Type B pancreatic cell (in vitro differentiated cells): ENCODE results near the gene MACROH2A2. TPM values are rescaled to one million over a fixed set of nuclear protein-coding genes. Genes with fewer than 3 reads are reported as not detected.

Source experiments
- DNase-seq: peaks from one replicate; pipeline ENCODE4 v3.0.0; 2021; ENCODE audit warnings: mixed read lengths; ENCODE audit not compliant: unreplicated experiment; ENCODE audit errors: extremely low spot score
- H3K27ac Mint-ChIP-seq: 2 replicates; pipeline ENCODE4 v1.8.0; 2021; ENCODE audit warnings: mild to moderate bottlenecking, mixed read lengths
- H3K27me3 Mint-ChIP-seq: 2 replicates; pipeline ENCODE4 v1.8.0; 2021; ENCODE audit warnings: mixed read lengths
- H3K36me3 Mint-ChIP-seq: 2 replicates; pipeline ENCODE4 v1.8.0; 2021; ENCODE audit warnings: mixed read lengths
- H3K4me1 Mint-ChIP-seq: one replicate; pipeline ENCODE4 v1.8.0; 2021; ENCODE audit warnings: mixed read lengths; ENCODE audit not compliant: unreplicated experiment
- H3K4me3 Mint-ChIP-seq: 2 replicates; pipeline ENCODE4 v1.8.0; 2021; ENCODE audit warnings: mild to moderate bottlenecking, mixed read lengths
- H3K9me3 Mint-ChIP-seq: 2 replicates; pipeline ENCODE4 v1.8.0; 2021; ENCODE audit warnings: mixed read lengths
- CTCF ChIP-seq: fragments of 200-600 bp; sonication (generic); conservative IDR thresholded peaks from 2 replicates; pipeline ENCODE4 v1.5.0; 2021; ENCODE audit warnings: antibody characterized with exemption, mild to moderate bottlenecking
- total RNA-seq: library from RNA; stranded (reverse); gene quantifications from 2 replicates; pipeline ENCODE4 v1.2.1, GENCODE V29; 2021; ENCODE audit warnings: low replicate concordance

The MACROH2A2 gene
- total RNA-seq, 1 donor from 2014 or later, result 117 TPM

- peak overlapping the region; percentile 84 for H3K4me3 Mint-ChIP-seq
- H3K27ac Mint-ChIP-seq, result peak overlapping the region; percentile 67
Measured at GRCh38 chr10:70145166-70145665, 92.6 kb downstream of the MACROH2A2 start.

GRCh38 chr10:70145666-70146488 is 93.2 kb downstream of the MACROH2A2 start:
- no peaks in the 10 kb centered on the region for H3K9me3 Mint-ChIP-seq
- H3K4me1 Mint-ChIP-seq, result peaks cover 14% of the 10 kb centered on the region
- peak; percentile 77 for TF ChIP-seq CTCF
- peaks cover 7% of the 10 kb centered on the region for H3K36me3 Mint-ChIP-seq
- DNase-seq, result no peak
- H3K27me3 Mint-ChIP-seq, result no peaks in the 10 kb centered on the region
- H3K4me3 Mint-ChIP-seq, result peak overlapping the region; percentile 90
- peak overlapping the region; percentile 98 for H3K27ac Mint-ChIP-seq

More at GRCh38 chr10:70145166-70145665, 92.6 kb downstream of the MACROH2A2 start:
- Mint-ChIP-seq H3K36me3 (peaks cover 3% of the 10 kb centered on the region), H3K4me1 (peaks cover 16% of the 10 kb centered on the region), H3K27me3 (no peaks in the 10 kb centered on the region), H3K9me3 (no peaks in the 10 kb centered on the region)
- TF ChIP-seq CTCF, result no peak
- no peak for DNase-seq

GRCh38 chr10:70146489-70147258 is 94.0 kb downstream of the MACROH2A2 start, which contains the start of gene TYSND1:
TYSND1 (minus strand) TSS chr10:70146700; CDS start chr10:70146586, 114 bp downstream.
- H3K9me3 Mint-ChIP-seq, result no peaks in the 10 kb centered on the region
- peak; percentile 75 for TF ChIP-seq CTCF
- H3K27me3 Mint-ChIP-seq, result no peaks in the 10 kb centered on the region
- peaks cover 8% of the 10 kb centered on the region for H3K36me3 Mint-ChIP-seq
- peak; percentile 97 for DNase-seq
- peaks cover 14% of the 10 kb centered on the region for H3K4me1 Mint-ChIP-seq
- H3K4me3 Mint-ChIP-seq, result peak within 1 kb of the TSS; percentile 90
- H3K27ac Mint-ChIP-seq, result peak within 1 kb of the TSS; percentile 98

- Mint-ChIP-seq H3K27me3 (no peaks in the 10 kb centered on the region), H3K4me3 (peak overlapping the region; percentile 88), H3K27ac (peak overlapping the region; percentile 98), H3K36me3 (peaks cover 8% of the 10 kb centered on the region), H3K4me1 (peaks cover 11% of the 10 kb centered on the region), H3K9me3 (no peaks in the 10 kb centered on the region)
- peak; percentile 35 for TF ChIP-seq CTCF
- DNase-seq, result no peak
Measured at GRCh38 chr10:70147259-70147625, 94.6 kb downstream of the MACROH2A2 start.

- no peaks in the 10 kb centered on the region for H3K27me3 Mint-ChIP-seq
- no peak for DNase-seq
- H3K27ac Mint-ChIP-seq, result peak overlapping the region; percentile 36
- peaks cover 5% of the 10 kb centered on the region for H3K4me1 Mint-ChIP-seq
- peaks cover 9% of the 10 kb centered on the region for H3K36me3 Mint-ChIP-seq
- TF ChIP-seq CTCF, result no peak
- H3K4me3 Mint-ChIP-seq, result no peak overlapping the region
- H3K9me3 Mint-ChIP-seq, result no peaks in the 10 kb centered on the region
Measured at GRCh38 chr10:70148516-70148915, 95.9 kb downstream of the MACROH2A2 start.
